HepG2 (cell line): ENCODE results near the gene SAMD14. TPM values are rescaled to one million over a fixed set of nuclear protein-coding genes. Genes with fewer than 3 reads are reported as not detected.

ENCODE experiments used
- ATAC-seq: fragments of 200-7000 bp; cut with Tn5 transposase; 3 replicates; pipeline ENCODE4 v1.9.1; 2020; ENCODE audit warnings: mild to moderate bottlenecking, moderate library complexity
- BruUV-seq: library from RNA; stranded (reverse); fragments of 400-500 nt; replicated peaks from 2 replicates; lab custom pipeline; 2021; lab: Mats Ljungman, UMichigan
- CTCF ChIA-PET: fragments of 300-600 bp; formaldehyde crosslinking; extraction: SDS; loops from one replicate; lab custom pipeline; 2021; ENCODE audit warnings: low total read pairs, inconsistent platforms, low intra/inter-chr PET ratio; lab: Yijun Ruan, JAX
- POLR2A ChIA-PET: fragments of 350-600 bp; sonication (Branson Sonifier 250); formaldehyde crosslinking; loops from one replicate; lab custom pipeline; 2020; ENCODE audit warnings: antibody characterized with exemption, inconsistent platforms; lab: Yijun Ruan, JAX
- DNase-seq: peaks from one replicate; pipeline ENCODE4 v3.0.0-alpha.2; 2015; ENCODE audit warnings: low spot score
- FAIRE-seq: peaks from 3 replicates; lab custom pipeline; 2011; peaks lifted over from hg19 to GRCh38; lab: Jason Lieb, UNC
- H2AFZ ChIP-seq: one replicate; pipeline ENCODE4 v1.6.1; 2011; ENCODE audit warnings: low read length, inconsistent platforms
- H3K27ac ChIP-seq: fragments of 300-600 bp; 3 replicates; pipeline ENCODE4 v1.8.0; 2011; ENCODE audit warnings: mixed run types, mild to moderate bottlenecking, mixed read lengths, low read length, inconsistent platforms; ENCODE audit not compliant: insufficient read depth; ENCODE audit errors: extremely low read length
- H3K27me3 ChIP-seq, 2 experiments: fragments of 200-600 bp in 1 of 2; 2 replicates in 1 of 2; 3 replicates in 1 of 2; pipeline versions ENCODE4 v1.6.0 to v1.8.0; 2011; ENCODE audit warnings: low read length in 2 of 2, mild to moderate bottlenecking in 2 of 2, moderate library complexity in 2 of 2, inconsistent platforms in 1 of 2; ENCODE audit not compliant: insufficient read depth in 2 of 2, control insufficient read depth in 1 of 2
- H3K36me3 ChIP-seq, 2 experiments: fragments of 200-600 bp in 1 of 2; replicated peaks in 1 of 2; 2 replicates in 1 of 2; 3 replicates in 1 of 2; pipeline versions ENCODE4 v1.5.1 to v1.8.0; 2011; ENCODE audit warnings: low read length in 2 of 2, inconsistent platforms in 1 of 2; ENCODE audit not compliant: insufficient read depth in 2 of 2, control insufficient read depth in 1 of 2
- H3K4me1 ChIP-seq: 2 replicates; pipeline ENCODE4 v1.5.1; 2012; ENCODE audit warnings: low read length, inconsistent platforms; ENCODE audit not compliant: insufficient read depth
- H3K4me2 ChIP-seq: 2 replicates; pipeline ENCODE4 v1.6.0; 2011; ENCODE audit warnings: low read depth, low read length, inconsistent platforms
- H3K4me3 ChIP-seq, 3 experiments: fragments of 200-600 bp in 1 of 3; sonication (generic), shearing (Covaris generic) in 1 of 3; replicated peaks in 1 of 3; 2 replicates each; pipeline ENCODE4 v1.5.1; 2011 to 2016; ENCODE audit warnings: low read length in 3 of 3, inconsistent platforms in 2 of 3, low read depth in 2 of 3, mild to moderate bottlenecking in 2 of 3, control low read depth in 1 of 3, mixed read lengths in 1 of 3; ENCODE audit not compliant: insufficient read depth in 1 of 3
- H3K79me2 ChIP-seq: one replicate; pipeline ENCODE4 v1.6.1; 2011; ENCODE audit warnings: low read length, inconsistent platforms; ENCODE audit not compliant: insufficient read depth
- H3K9ac ChIP-seq: 2 replicates; pipeline ENCODE4 v1.6.0; 2011; ENCODE audit warnings: mild to moderate bottlenecking, low read depth, low read length, inconsistent platforms; ENCODE audit not compliant: insufficient read depth
- H3K9me3 ChIP-seq: 2 replicates; pipeline ENCODE4 v1.5.1; 2012; ENCODE audit warnings: mild to moderate bottlenecking, low read length
- H4K20me1 ChIP-seq: 2 replicates; pipeline ENCODE4 v1.6.0; 2011; ENCODE audit warnings: inconsistent platforms, mild to moderate bottlenecking, low read length, moderate library complexity; ENCODE audit not compliant: insufficient read depth
- HES4 ChIP-seq: sonication (generic); formaldehyde crosslinking; IDR thresholded peaks from 2 replicates; pipeline ENCODE4 v1.9.0; 2021; ENCODE audit warnings: mild to moderate bottlenecking, missing genetic modification reagents, borderline replicate concordance
- HNF4A ChIP-seq: sonication (generic); formaldehyde crosslinking; IDR thresholded peaks from 2 replicates; pipeline ENCODE4 v1.4.0; 2020; ENCODE audit warnings: missing genetic modification reagents
- KDM2A ChIP-seq: sonication (generic); formaldehyde crosslinking; IDR thresholded peaks from 2 replicates; pipeline ENCODE4 v1.4.0; 2020; ENCODE audit warnings: low read depth, missing genetic modification reagents, borderline replicate concordance
- NR2C2 ChIP-seq: sonication (generic); formaldehyde crosslinking; IDR thresholded peaks from 2 replicates; pipeline ENCODE4 v1.4.0; 2020; ENCODE audit warnings: missing genetic modification reagents, mild to moderate bottlenecking, moderate library complexity, borderline replicate concordance
- PITX1 ChIP-seq: sonication (generic); formaldehyde crosslinking; IDR thresholded peaks from 2 replicates; pipeline ENCODE4 v1.5.1; 2020; ENCODE audit warnings: mild to moderate bottlenecking, missing genetic modification reagents
- SALL1 ChIP-seq: sonication (generic); formaldehyde crosslinking; IDR thresholded peaks from 2 replicates; pipeline ENCODE4 v1.8.0; 2022; ENCODE audit warnings: mild to moderate bottlenecking, missing genetic modification reagents
- ZNF367 ChIP-seq: sonication (generic); formaldehyde crosslinking; IDR thresholded peaks from 2 replicates; pipeline ENCODE4 v1.4.0; 2020; ENCODE audit warnings: missing genetic modification reagents, borderline replicate concordance
- ZNF678 ChIP-seq: sonication (generic); formaldehyde crosslinking; IDR thresholded peaks from 2 replicates; pipeline ENCODE4 v1.4.0; 2020; ENCODE audit warnings: mild to moderate bottlenecking, missing genetic modification reagents
- ZSCAN21 ChIP-seq: sonication (generic); formaldehyde crosslinking; IDR thresholded peaks from 2 replicates; pipeline ENCODE4 v1.8.0; 2022; ENCODE audit warnings: mild to moderate bottlenecking, missing genetic modification reagents, moderate library complexity, borderline replicate concordance
- WGBS: methylation state at CpG from one replicate; pipeline ENCODE4 v1.1.6; 2017; ENCODE audit warnings: low lambda C conversion rate; 5-methylcytosine and 5-hydroxymethylcytosine counted together
- in situ Hi-C: cut with HindIII; loops from 2 replicates; pipeline ENCODE4 v1.10.0; 2017; ENCODE audit warnings: low pct_unique_long_range_greater_than_20kb; ENCODE audit not compliant: extremely low pct_ligation_motif_present
- intact Hi-C: fragments of 100-400 bp; cut with micrococcal nuclease; formaldehyde crosslinking; loops from one replicate; pipeline ENCODE4 v1.10.0; 2022; ENCODE audit not compliant: unreplicated experiment
- polyA plus RNA-seq, 8 experiments: library from polyadenylated mRNA; depleted of rRNA in 3 of 8; stranded (reverse) in 7 of 8; unstranded in 1 of 8; fragments of >200 nt; fragmentation: Illumina TruSeq in 4 of 8; extraction: Trizol in 4 of 8; gene quantifications; 2 replicates each; pipeline versions ENCODE4 v1.2.1 to v1.2.3, GENCODE V29; 2011 to 2016; ENCODE audit warnings: low read depth in 4 of 8, missing spikeins in 1 of 8, mixed read lengths in 1 of 8; ENCODE audit not compliant: insufficient read depth in 1 of 8
- total RNA-seq, 5 experiments: library from RNA; depleted of rRNA; stranded (reverse); fragments of >200 nt; fragmentation: Illumina TruSeq; extraction: Trizol; gene quantifications; 2 replicates each; pipeline ENCODE4 v1.2.3, GENCODE V29; 2016; ENCODE audit warnings: low read depth in 1 of 5
- TF ChIP-seq, protein P1 (sequence below): sonication (generic); formaldehyde crosslinking; IDR thresholded peaks from 2 replicates; pipeline ENCODE4 v1.5.1; 2020; ENCODE audit warnings: mild to moderate bottlenecking, moderate library complexity, missing genetic modification reagents
- TF ChIP-seq, protein P2 (sequence below): IDR thresholded peaks from 2 replicates; pipeline ENCODE4 v1.6.1; 2016; ENCODE audit warnings: missing compliant biosample characterization, missing genetic modification reagents, borderline replicate concordance
- TF ChIP-seq, protein P3 (sequence below): sonication (generic); formaldehyde crosslinking; IDR thresholded peaks from 2 replicates; pipeline ENCODE4 v1.5.0; 2020; ENCODE audit warnings: missing genetic modification reagents, mild to moderate bottlenecking, borderline replicate concordance
- TF ChIP-seq, protein P4 (sequence below): sonication (generic); formaldehyde crosslinking; IDR thresholded peaks from 2 replicates; pipeline ENCODE4 v1.9.0; 2022; ENCODE audit warnings: missing genetic modification reagents, mild to moderate bottlenecking, borderline replicate concordance
- TF ChIP-seq, protein P5 (sequence below): sonication (generic); formaldehyde crosslinking; IDR thresholded peaks from 2 replicates; pipeline ENCODE4 v1.4.0; 2020; ENCODE audit warnings: missing genetic modification reagents, borderline replicate concordance

Gene SAMD14
- total and polyA plus RNA-seq, 2 of the 13 experiments (the other 11 are each of a cell fraction or from before 2014, with no cell fraction given), result 0.07 to 0.22 TPM

DNA sequence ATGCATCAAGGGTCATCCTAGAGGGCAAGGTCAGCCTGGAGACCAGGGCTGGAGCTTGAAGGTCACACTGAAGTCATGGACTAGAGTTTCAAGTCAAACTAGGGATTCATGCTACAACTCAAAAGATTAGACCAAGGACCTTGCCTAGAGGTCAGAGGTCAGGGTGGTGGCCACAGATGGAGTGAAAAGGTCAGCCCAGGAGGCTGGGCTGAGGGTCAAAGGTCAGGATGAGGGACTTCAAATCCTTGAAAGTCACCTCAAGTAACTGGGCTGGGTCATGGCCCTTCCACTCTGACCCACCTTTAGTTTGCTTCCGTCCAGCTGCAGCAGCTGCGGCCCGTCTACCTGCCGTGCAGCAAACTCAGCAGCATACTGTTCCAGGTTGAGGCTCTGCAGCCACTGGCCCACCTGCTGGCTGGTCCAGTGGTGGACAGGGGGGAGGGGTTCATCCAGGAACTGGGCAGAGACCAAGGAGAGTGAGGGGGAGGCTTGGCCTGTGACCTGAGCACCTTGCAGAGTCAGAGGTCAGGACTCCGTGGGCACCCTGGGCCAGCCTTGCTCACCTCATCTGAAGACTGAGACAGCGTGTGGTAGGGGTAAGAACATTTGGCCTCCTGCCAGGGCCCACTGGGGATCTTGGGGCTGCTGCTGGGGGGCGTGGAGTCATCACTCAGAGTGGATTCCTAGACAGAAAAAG lies 16.2 kb downstream of the SAMD14 start:
- no peaks in the 10 kb centered on the region for H3K36me3 ChIP-seq
- ChIA-PET POLR2A (interaction anchor here (1.5 to 2.9 kb wide), 2 partner anchors 10 to 12 kb away, joined by 6 to 32 read pairs; no protein-coding TSS in a partner anchor), CTCF (interaction anchor here (3.6 kb wide), 1 partner anchor 19 kb away, joined by 15 read pairs; the partner anchor contains the start of gene PDK2)
- H3K4me3 ChIP-seq, result no peak overlapping the region
- H3K79me2 ChIP-seq, result no peaks in the 10 kb centered on the region
- H3K27me3 ChIP-seq, result peaks cover 0 to 24% of the 10 kb centered on the region in 2 experiments; a peak in 3 of 5 replicates
- no peak overlapping the region for H2AFZ ChIP-seq
- no peak overlapping the region for H3K9ac ChIP-seq
- in situ Hi-C loops, result no loop called here
- no peak for DNase-seq
- intact Hi-C loops, result no loop called here
- H3K9me3 ChIP-seq, result no peaks in the 10 kb centered on the region
- 32% methylated on average over 4 of the region's 7 CpGs for WGBS
- FAIRE-seq, result no peak
- no peaks in the 10 kb centered on the region for H4K20me1 ChIP-seq
- H3K27ac ChIP-seq, result no peak overlapping the region
- no TSS peak for BruUV-seq
- ATAC-seq, result no peak
- H3K4me2 ChIP-seq, result no peak overlapping the region
- H3K4me1 ChIP-seq, result peaks cover 68% of the 10 kb centered on the region
- TF ChIP-seq, protein P1, sequence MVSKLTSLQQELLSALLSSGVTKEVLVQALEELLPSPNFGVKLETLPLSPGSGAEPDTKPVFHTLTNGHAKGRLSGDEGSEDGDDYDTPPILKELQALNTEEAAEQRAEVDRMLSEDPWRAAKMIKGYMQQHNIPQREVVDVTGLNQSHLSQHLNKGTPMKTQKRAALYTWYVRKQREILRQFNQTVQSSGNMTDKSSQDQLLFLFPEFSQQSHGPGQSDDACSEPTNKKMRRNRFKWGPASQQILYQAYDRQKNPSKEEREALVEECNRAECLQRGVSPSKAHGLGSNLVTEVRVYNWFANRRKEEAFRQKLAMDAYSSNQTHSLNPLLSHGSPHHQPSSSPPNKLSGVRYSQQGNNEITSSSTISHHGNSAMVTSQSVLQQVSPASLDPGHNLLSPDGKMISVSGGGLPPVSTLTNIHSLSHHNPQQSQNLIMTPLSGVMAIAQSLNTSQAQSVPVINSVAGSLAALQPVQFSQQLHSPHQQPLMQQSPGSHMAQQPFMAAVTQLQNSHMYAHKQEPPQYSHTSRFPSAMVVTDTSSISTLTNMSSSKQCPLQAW (CRISPR knock-in tag), result no peak
- TF ChIP-seq PITX1 (CRISPR knock-in tag) (peak; percentile 34; the same call in 1 of the 2 replicates), ZNF367 (CRISPR knock-in tag) (no peak), HNF4A (CRISPR knock-in tag) (peak; percentile 43; the same call in 1 of the 2 replicates), SALL1 (CRISPR knock-in tag) (peak; percentile 8; the same call in 1 of the 2 replicates), KDM2A (CRISPR knock-in tag) (0 out of 2 replicates have a peak, but pooled peaks have one; percentile 37), ZNF678 (CRISPR knock-in tag) (no peak), HES4 (no peak), NR2C2 (CRISPR knock-in tag) (peak; percentile 57; the same call in 1 of the 2 replicates), ZSCAN21 (CRISPR knock-in tag) (peak; percentile 19; the same call in 1 of the 2 replicates)
- TF ChIP-seq, protein P2, sequence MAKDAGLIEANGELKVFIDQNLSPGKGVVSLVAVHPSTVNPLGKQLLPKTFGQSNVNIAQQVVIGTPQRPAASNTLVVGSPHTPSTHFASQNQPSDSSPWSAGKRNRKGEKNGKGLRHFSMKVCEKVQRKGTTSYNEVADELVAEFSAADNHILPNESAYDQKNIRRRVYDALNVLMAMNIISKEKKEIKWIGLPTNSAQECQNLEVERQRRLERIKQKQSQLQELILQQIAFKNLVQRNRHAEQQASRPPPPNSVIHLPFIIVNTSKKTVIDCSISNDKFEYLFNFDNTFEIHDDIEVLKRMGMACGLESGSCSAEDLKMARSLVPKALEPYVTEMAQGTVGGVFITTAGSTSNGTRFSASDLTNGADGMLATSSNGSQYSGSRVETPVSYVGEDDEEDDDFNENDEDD (CRISPR knock-in tag), result no peak
- TF ChIP-seq, protein P3, sequence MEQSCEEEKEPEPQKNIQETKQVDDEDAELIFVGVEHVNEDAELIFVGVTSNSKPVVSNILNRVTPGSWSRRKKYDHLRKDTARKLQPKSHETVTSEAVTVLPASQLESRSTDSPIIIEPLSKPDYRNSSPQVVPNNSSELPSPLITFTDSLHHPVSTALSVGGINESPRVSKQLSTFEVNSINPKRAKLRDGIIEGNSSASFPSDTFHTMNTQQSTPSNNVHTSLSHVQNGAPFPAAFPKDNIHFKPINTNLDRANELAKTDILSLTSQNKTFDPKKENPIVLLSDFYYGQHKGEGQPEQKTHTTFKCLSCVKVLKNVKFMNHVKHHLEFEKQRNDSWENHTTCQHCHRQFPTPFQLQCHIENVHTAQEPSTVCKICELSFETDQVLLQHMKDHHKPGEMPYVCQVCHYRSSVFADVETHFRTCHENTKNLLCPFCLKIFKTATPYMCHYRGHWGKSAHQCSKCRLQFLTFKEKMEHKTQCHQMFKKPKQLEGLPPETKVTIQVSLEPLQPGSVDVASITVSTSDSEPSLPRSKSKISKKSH (CRISPR knock-in tag), result 0 out of 2 replicates have a peak, but pooled peaks have one; percentile 19
- TF ChIP-seq, protein P4, sequence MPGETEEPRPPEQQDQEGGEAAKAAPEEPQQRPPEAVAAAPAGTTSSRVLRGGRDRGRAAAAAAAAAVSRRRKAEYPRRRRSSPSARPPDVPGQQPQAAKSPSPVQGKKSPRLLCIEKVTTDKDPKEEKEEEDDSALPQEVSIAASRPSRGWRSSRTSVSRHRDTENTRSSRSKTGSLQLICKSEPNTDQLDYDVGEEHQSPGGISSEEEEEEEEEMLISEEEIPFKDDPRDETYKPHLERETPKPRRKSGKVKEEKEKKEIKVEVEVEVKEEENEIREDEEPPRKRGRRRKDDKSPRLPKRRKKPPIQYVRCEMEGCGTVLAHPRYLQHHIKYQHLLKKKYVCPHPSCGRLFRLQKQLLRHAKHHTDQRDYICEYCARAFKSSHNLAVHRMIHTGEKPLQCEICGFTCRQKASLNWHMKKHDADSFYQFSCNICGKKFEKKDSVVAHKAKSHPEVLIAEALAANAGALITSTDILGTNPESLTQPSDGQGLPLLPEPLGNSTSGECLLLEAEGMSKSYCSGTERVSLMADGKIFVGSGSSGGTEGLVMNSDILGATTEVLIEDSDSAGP (CRISPR knock-in tag), result peak; percentile 31; the same call in 1 of the 2 replicates
- TF ChIP-seq, protein P5, sequence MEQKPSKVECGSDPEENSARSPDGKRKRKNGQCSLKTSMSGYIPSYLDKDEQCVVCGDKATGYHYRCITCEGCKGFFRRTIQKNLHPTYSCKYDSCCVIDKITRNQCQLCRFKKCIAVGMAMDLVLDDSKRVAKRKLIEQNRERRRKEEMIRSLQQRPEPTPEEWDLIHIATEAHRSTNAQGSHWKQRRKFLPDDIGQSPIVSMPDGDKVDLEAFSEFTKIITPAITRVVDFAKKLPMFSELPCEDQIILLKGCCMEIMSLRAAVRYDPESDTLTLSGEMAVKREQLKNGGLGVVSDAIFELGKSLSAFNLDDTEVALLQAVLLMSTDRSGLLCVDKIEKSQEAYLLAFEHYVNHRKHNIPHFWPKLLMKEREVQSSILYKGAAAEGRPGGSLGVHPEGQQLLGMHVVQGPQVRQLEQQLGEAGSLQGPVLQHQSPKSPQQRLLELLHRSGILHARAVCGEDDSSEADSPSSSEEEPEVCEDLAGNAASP (CRISPR knock-in tag), result 0 out of 2 replicates have a peak, but pooled peaks have one; percentile 25
